Vagina (tissue), 2 donors: ENCODE measurements around the gene TMEM108. TPM values are rescaled to one million over a fixed set of nuclear protein-coding genes. Genes with fewer than 3 reads are reported as not detected.

Experiments
- DNase-seq, 2 donors: peaks; one replicate each; pipeline ENCODE4 v3.0.0-alpha.2; 2017; ENCODE audit errors: extremely low spot score in 2 of 2
- H3K27ac ChIP-seq: fragments of 200-600 bp; sonication (generic); one replicate; pipeline ENCODE4 v1.5.1; 2019
- H3K27me3 ChIP-seq: fragments of 200-600 bp; sonication (generic); one replicate; pipeline ENCODE4 v1.5.1; 2019
- H3K36me3 ChIP-seq, 2 donors: fragments of 200-600 bp; sonication (generic); one replicate each; pipeline ENCODE4 v1.5.1; 2017 to 2019
- H3K4me1 ChIP-seq: fragments of 200-600 bp; sonication (generic); one replicate; pipeline ENCODE4 v1.5.1; 2019
- H3K4me3 ChIP-seq, 2 donors: fragments of 200-600 bp; sonication (generic); 1 replicate in 1 of 2; 2 replicates in 1 of 2; pipeline ENCODE4 v1.5.1; 2016 to 2019
- H3K9me3 ChIP-seq: fragments of 200-600 bp; sonication (generic); one replicate; pipeline ENCODE4 v1.5.1; 2019
- POLR2A ChIP-seq, 2 donors: fragments of 450-650 bp; IDR thresholded peaks; one replicate each; pipeline ENCODE4 v1.6.1; 2017; ENCODE audit warnings: antibody characterized with exemption in 2 of 2, mild to moderate bottlenecking in 2 of 2, moderate library complexity in 2 of 2
- POLR2AphosphoS5 ChIP-seq, 2 donors: sonication (generic); formaldehyde crosslinking; IDR thresholded peaks; one replicate each; pipeline ENCODE4 v1.9.0; 2017; ENCODE audit warnings: antibody characterized with exemption in 2 of 2, mild to moderate bottlenecking in 2 of 2, low read depth in 1 of 2; ENCODE audit not compliant: insufficient read depth in 1 of 2
- intact Hi-C: fragments of 100-400 bp; cut with DNase I; formaldehyde crosslinking; loops from one replicate; pipeline ENCODE4 v1.15.1; 2023
- total RNA-seq: library from RNA; depleted of rRNA; stranded (reverse); fragments of >200 nt; gene quantifications from one replicate; pipeline ENCODE4 v1.2.3, GENCODE V29; 2016
- TF ChIP-seq, protein P1 (sequence below), 3 experiments: fragments of 450-650 bp in 2 of 3; fragments of 200-600 bp in 1 of 3; sonication (generic) in 1 of 3; IDR thresholded peaks; one replicate each; pipeline ENCODE4 v1.5.1; 2017 to 2019; ENCODE audit warnings: antibody characterized with exemption in 3 of 3, mild to moderate bottlenecking in 2 of 3, moderate library complexity in 2 of 3

TMEM108 gene
- total RNA-seq, 1 donor from 2014 or later: 3.2 TPM

- H3K36me3 ChIP-seq: no peaks in the 10 kb centered on the region
- H3K4me3 ChIP-seq: no peak overlapping the region
- H3K9me3 ChIP-seq: no peaks in the 10 kb centered on the region
- no peaks in the 10 kb centered on the region for H3K27me3 ChIP-seq
- DNase-seq: no peak
- no peaks in the 10 kb centered on the region for H3K4me1 ChIP-seq
- no peak overlapping the region for H3K27ac ChIP-seq
- TF ChIP-seq POLR2AphosphoS5 (IDR thresholded peaks at IDR 0.05; ENCODE audit: insufficient read depth in 1 of 2, low read depth in 1 of 2) (no peak), POLR2A (IDR thresholded peaks at IDR 0.05) (no peak)
- TF ChIP-seq, protein P1, sequence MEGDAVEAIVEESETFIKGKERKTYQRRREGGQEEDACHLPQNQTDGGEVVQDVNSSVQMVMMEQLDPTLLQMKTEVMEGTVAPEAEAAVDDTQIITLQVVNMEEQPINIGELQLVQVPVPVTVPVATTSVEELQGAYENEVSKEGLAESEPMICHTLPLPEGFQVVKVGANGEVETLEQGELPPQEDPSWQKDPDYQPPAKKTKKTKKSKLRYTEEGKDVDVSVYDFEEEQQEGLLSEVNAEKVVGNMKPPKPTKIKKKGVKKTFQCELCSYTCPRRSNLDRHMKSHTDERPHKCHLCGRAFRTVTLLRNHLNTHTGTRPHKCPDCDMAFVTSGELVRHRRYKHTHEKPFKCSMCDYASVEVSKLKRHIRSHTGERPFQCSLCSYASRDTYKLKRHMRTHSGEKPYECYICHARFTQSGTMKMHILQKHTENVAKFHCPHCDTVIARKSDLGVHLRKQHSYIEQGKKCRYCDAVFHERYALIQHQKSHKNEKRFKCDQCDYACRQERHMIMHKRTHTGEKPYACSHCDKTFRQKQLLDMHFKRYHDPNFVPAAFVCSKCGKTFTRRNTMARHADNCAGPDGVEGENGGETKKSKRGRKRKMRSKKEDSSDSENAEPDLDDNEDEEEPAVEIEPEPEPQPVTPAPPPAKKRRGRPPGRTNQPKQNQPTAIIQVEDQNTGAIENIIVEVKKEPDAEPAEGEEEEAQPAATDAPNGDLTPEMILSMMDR (IDR thresholded peaks at IDR 0.05): no peak
- intact Hi-C loops: no loop called here
Observed at GRCh38 chr3:133277813-133278212, 239.6 kb downstream of the TMEM108 start.

DNA sequence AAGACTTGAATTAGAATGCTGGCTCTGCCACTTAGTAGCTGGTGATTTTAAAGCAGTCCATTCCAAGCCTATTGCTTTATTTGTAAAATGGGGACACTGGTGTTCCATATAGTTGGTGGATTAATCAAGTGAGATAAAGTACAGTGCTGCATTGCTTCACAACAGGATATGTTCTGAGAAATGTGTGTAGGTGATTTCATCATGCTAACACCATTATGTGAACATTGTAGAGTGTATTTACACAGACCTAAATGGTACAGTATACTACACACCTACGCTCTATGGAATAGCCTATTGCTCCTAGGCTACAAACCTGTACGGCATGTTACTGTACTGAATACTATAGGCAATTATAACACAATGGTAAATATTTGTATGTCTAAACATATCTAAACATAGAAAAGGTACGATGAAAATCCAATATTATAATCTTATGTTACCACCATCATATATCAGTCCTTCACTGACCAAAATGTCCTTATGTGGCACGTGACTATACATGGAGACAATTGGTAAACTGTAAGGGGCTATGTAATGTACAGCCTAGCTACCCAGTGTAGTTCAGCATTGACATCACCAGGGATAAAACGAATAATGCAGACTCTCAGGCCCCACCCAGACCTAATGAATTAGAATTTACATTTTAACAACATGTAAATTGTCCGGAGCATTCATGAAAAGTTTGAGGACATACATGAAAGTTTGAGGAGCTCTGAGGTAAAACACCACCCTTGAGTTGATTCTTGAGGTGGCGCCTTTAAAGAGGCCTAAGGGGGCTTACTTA, 240.3 kb downstream of the TMEM108 start:
- H3K4me3 ChIP-seq: no peak overlapping the region
- H3K4me1 ChIP-seq: no peaks in the 10 kb centered on the region
- intact Hi-C loops: no loop called here
- TF ChIP-seq POLR2AphosphoS5 (IDR thresholded peaks at IDR 0.05; ENCODE audit: insufficient read depth in 1 of 2, low read depth in 1 of 2) (no peak), POLR2A (IDR thresholded peaks at IDR 0.05) (no peak)
- TF ChIP-seq, protein P1 (IDR thresholded peaks at IDR 0.05): no peak
- DNase-seq: no peak
- no peak overlapping the region for H3K27ac ChIP-seq
- no peaks in the 10 kb centered on the region for H3K27me3 ChIP-seq
- no peaks in the 10 kb centered on the region for H3K36me3 ChIP-seq
- no peaks in the 10 kb centered on the region for H3K9me3 ChIP-seq

- no peaks in the 10 kb centered on the region for H3K27me3 ChIP-seq
- H3K27ac ChIP-seq: no peak overlapping the region
- H3K36me3 ChIP-seq: no peaks in the 10 kb centered on the region
- no peak for DNase-seq
- intact Hi-C loops: no loop called here
- H3K4me1 ChIP-seq: no peaks in the 10 kb centered on the region
- no peaks in the 10 kb centered on the region for H3K9me3 ChIP-seq
- H3K4me3 ChIP-seq: no peak overlapping the region
- TF ChIP-seq, protein P1 (IDR thresholded peaks at IDR 0.05): no peak
- TF ChIP-seq POLR2A (IDR thresholded peaks at IDR 0.05) (no peak), POLR2AphosphoS5 (IDR thresholded peaks at IDR 0.05; ENCODE audit: insufficient read depth in 1 of 2, low read depth in 1 of 2) (no peak)
Observed at GRCh38 chr3:133280586-133280985, 242.4 kb downstream of the TMEM108 start.

GRCh38 chr3:133282236-133282635, 244.0 kb downstream of the TMEM108 start:
- TF ChIP-seq, protein P1 (IDR thresholded peaks at IDR 0.05): no peak
- TF ChIP-seq POLR2A (IDR thresholded peaks at IDR 0.05) (no peak), POLR2AphosphoS5 (IDR thresholded peaks at IDR 0.05; ENCODE audit: insufficient read depth in 1 of 2, low read depth in 1 of 2) (no peak)
- H3K27me3 ChIP-seq: no peaks in the 10 kb centered on the region

More at GRCh38 chr3:133282236-133282635, 244.0 kb downstream of the TMEM108 start:
- no peaks in the 10 kb centered on the region for H3K9me3 ChIP-seq
- no peaks in the 10 kb centered on the region for H3K4me1 ChIP-seq
- DNase-seq: no peak
- intact Hi-C loops: no loop called here
- no peak overlapping the region for H3K27ac ChIP-seq
- no peaks in the 10 kb centered on the region for H3K36me3 ChIP-seq
- no peak overlapping the region for H3K4me3 ChIP-seq
